Glomerular visceral epithelial cell (primary cell): ENCODE measurements around the gene STXBP5L.
A peak's percentile ranks its signal among the peaks of the same experiment; 100 is the strongest.
"Not testable (repeated sequence)": the region's sequence is repeated elsewhere in the genome, so short reads cannot be mapped to it uniquely, and the experiment has no call there.

Experiments
- DNase-seq: peaks from one replicate; pipeline ENCODE4 v3.0.0-alpha.2; 2016; ENCODE audit errors: extremely low spot score

The STXBP5L gene

GRCh38 chr3:121430664-121431215, 522.7 kb downstream of the STXBP5L start:
- DNase-seq: no peak

DNA sequence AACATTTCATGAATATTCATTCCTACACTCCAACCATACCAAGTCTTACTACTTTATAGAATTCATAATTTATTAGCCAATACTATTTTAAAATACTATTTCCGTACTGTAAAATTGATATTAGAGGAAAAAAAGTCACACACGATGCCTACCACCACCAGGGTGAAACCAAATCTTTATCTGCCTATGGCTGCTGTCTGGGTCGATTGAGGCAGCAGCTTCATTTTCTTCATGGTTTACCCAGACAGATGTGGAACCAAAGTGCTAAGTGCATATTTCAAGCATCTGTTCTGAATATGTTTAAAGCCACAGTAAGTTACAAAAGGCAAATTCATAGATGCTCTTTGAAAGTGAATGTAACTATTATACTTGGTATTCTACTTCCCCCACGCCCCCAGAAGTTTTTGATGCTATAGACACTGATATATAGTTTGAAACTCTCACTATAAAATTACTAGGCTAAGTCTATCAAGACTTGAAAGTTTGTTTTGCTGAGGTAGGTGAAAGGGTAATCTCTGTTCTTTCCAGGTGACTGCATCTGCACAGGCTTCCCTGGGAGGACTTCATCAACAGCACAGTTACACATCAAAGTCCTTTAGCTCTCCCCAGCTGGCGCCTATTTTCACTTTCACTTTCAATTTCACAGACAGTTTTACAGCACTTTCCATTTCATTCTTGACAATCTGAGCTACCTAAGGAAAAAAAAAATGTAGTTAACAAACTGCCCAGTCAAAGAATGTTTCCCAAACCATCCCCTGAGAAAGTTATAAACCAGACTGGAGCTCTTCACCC, 523.9 kb downstream of the STXBP5L start:
- DNase-seq: peak; percentile 52

- no peak for DNase-seq
These were observed 528.1 kb downstream of the STXBP5L start for GRCh38 chr3:121436074-121436473.

- no peak for DNase-seq
These were observed 528.6 kb downstream of the STXBP5L start for GRCh38 chr3:121436641-121437040.

- DNase-seq: no peak
These were observed 535.5 kb downstream of the STXBP5L start for GRCh38 chr3:121443456-121443855.

- not testable (repeated sequence) for DNase-seq
These were observed 543.7 kb downstream of the STXBP5L start for GRCh38 chr3:121451752-121452151.

DNA sequence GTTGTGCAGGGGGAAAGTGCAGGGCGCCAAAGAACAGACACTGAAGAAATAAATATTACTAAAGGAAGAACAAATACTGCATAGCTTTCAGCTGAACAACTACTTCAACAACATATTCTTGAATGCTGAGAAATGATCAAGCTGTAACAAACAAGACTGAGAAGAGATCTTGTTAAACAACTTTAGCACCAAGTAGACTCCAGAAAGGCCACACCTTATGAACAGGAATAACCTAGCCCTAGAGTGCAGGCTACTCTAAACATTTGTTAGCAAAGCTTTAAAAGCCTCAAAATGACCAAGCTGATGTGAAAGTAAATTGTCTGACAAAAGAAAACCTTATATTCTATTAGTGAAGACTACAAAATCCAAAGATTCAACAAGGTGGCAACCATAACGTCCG, 554.6 kb downstream of the STXBP5L start:
- DNase-seq: no peak

GRCh38 chr3:121463745-121464144, 555.7 kb downstream of the STXBP5L start:
- no peak for DNase-seq

GRCh38 chr3:121467085-121467484, 559.1 kb downstream of the STXBP5L start:
- no peak for DNase-seq

DNA sequence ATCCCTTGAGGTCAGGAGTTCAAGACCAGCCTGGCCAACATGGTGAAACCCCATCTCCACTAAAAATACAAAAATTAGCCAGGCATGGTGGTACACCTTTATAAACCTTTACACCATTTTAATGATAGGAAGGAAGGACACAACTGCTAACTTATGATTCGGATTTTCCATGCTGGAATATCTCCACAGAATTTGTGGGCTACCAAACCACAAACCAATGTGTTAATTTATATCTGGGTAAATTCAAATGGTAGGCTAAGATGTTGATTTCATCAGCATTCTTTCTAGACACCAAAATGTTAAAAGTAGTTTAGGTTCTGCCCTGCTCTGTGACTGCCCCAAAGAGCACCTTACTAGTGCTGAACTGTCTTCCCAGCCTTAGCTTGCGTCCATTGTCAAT, 565.0 kb downstream of the STXBP5L start:
- no peak for DNase-seq
